Esophagus squamous epithelium (tissue), 5 donors: Measurements from ENCODE around the gene PRSS56. TPM values are rescaled to one million over a fixed set of nuclear protein-coding genes. Genes with fewer than 3 reads are reported as not detected.

ENCODE experiments used
- DNase-seq: peaks from one replicate; lab custom pipeline; 2025; lab: John Stamatoyannopoulos, UW
- H3K27ac ChIP-seq, 4 donors: fragments of 200-600 bp; sonication (generic); one replicate each; pipeline ENCODE4 v1.5.1; 2016 to 2019; ENCODE audit warnings: mild to moderate bottlenecking in 1 of 4
- H3K27me3 ChIP-seq, 4 donors: fragments of 200-600 bp; sonication (generic); 1 replicate in 3 of 4; 2 replicates in 1 of 4; pipeline versions ENCODE4 v1.5.1 to v1.6.0; 2017 to 2021; ENCODE audit warnings: antibody characterized with exemption in 1 of 4
- H3K36me3 ChIP-seq, 3 donors: fragments of 200-600 bp; sonication (generic); one replicate each; pipeline ENCODE4 v1.5.1; 2016 to 2019
- H3K4me1 ChIP-seq, 3 donors: fragments of 200-600 bp; sonication (generic); one replicate each; pipeline ENCODE4 v1.5.1; 2017 to 2019
- H3K4me3 ChIP-seq, 4 donors: fragments of 200-600 bp; sonication (generic); 1 replicate in 3 of 4; 2 replicates in 1 of 4; pipeline ENCODE4 v1.5.1; 2016 to 2019; ENCODE audit warnings: mild to moderate bottlenecking in 2 of 4, moderate library complexity in 1 of 4
- H3K9me3 ChIP-seq, 3 donors: fragments of 200-600 bp; sonication (generic); one replicate each; pipeline ENCODE4 v1.5.1; 2016 to 2019
- CTCF ChIP-seq, 6 experiments: fragments of 450-650 bp in 4 of 6; fragments of 200-600 bp in 2 of 6; sonication (generic) in 2 of 6; IDR thresholded peaks; one replicate each; pipeline ENCODE4 v1.5.1; 2016 to 2019; ENCODE audit warnings: antibody characterized with exemption in 6 of 6, mild to moderate bottlenecking in 4 of 6, moderate library complexity in 4 of 6
- POLR2A ChIP-seq, 4 donors: fragments of 450-650 bp; IDR thresholded peaks; one replicate each; pipeline ENCODE4 v1.6.1; 2017; ENCODE audit warnings: antibody characterized with exemption in 4 of 4, mild to moderate bottlenecking in 4 of 4, moderate library complexity in 3 of 4
- WGBS, 2 donors: methylation state at CpG; one replicate each; pipeline ENCODE4 v1.1.5; 2018; 5-methylcytosine and 5-hydroxymethylcytosine counted together
- intact Hi-C: fragments of 100-400 bp; cut with DNase I; formaldehyde crosslinking; loops from one replicate; pipeline ENCODE4 v1.15.0; 2022
- total RNA-seq, 4 donors: library from RNA; depleted of rRNA; stranded (reverse); fragments of >200 nt; gene quantifications; one replicate each; pipeline ENCODE4 v1.1.0, GENCODE V29; 2016
- donor health status: DM: yes; HTN: yes; CAD: no.

Gene PRSS56
- total RNA-seq, 4 donors from 2014 or later = not detected

DNA sequence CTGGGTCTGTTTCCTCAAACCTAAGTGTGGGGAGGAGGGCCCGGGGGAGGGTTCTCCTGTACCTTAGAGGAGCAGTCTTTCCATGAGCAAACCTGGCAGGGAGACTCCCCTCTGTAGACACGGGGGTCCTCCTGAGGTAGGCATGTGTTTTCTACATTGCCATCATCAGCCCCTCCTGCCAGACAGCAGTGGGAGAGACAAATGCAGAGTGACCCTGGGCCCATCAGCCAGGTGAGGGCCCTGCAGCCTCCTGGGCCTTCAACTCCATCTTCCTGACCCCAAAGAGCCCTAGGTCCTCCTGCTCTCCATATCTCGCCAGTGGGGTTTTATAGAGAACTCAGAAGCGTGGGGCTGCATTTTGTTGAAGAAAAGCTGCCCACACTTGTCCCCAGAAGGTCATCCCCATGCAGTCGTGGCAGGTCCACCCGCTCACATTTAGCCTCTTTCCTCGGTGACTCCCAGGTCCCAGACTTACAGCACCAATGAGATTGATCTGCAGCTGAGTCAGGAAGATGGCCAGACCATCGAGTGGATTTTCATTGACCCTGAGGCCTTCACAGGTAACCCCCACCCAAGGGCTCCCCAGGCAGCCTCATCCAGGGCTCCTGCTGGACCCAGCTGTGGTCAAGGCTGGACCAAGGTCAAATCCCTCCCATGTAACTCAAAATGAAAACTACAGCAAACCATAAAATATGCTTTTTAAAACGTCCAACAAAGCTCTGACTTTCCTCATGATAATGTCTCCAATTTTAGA is 21.9 kb downstream of the PRSS56 start:
- Histone ChIP-seq H3K4me1 (peaks cover 0 to 17% (median 4%) of the 10 kb centered on the region in 3 donors), H3K27ac (no peak overlapping the region), H3K27me3 (peaks cover 0 to 35% (median 0%) of the 10 kb centered on the region in 4 donors), H3K9me3 (no peaks in the 10 kb centered on the region), H3K4me3 (no peak overlapping the region), H3K36me3 (peaks cover 0 to 26% (median 0%) of the 10 kb centered on the region in 3 donors)
- DNase-seq = no peak
- no peak for TF ChIP-seq CTCF (IDR thresholded peaks at IDR 0.05)
- no peak for TF ChIP-seq POLR2A (IDR thresholded peaks at IDR 0.05)
- intact Hi-C loops = no loop called here
- WGBS, 2 donors = 47 to 76% methylated on average over 6 of the region's 9 CpGs

DNA sequence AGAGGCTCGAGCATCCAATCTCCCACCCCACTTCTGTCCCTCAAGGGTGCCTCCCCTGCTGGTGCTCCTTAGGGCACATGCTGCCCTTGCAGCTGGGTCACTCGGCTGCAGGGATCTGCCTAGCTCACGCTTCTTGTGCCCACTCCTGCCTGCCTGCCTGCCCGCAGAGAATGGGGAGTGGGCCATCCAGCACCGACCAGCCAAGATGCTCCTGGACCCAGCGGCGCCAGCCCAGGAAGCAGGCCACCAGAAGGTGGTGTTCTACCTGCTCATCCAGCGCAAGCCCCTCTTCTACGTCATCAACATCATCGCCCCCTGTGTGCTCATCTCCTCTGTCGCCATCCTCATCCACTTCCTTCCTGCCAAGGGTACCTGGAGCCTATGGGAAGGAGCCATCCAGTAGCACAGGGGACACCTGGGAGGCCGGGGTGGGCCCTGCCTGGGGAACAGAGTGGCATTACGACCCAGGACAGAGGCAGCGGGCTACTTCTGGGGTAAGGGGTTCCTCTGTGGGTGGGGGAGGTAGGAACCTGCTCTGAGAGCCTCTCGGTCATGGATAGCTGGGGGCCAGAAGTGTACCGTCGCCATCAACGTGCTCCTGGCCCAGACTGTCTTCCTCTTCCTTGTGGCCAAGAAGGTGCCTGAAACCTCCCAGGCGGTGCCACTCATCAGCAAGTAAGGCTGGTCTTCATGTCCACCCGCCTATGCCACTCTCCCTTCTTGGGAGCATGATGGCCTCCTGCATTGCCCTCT is 22.7 kb downstream of the PRSS56 start:
- no peak for DNase-seq
- Histone ChIP-seq H3K4me1 (peaks cover 0 to 9% (median 4%) of the 10 kb centered on the region in 3 donors), H3K9me3 (no peaks in the 10 kb centered on the region), H3K4me3 (no peak overlapping the region), H3K36me3 (peaks cover 0 to 31% (median 0%) of the 10 kb centered on the region in 3 donors), H3K27ac (no peak overlapping the region), H3K27me3 (peaks cover 0 to 28% (median 0%) of the 10 kb centered on the region in 4 donors)
- TF ChIP-seq CTCF (IDR thresholded peaks at IDR 0.05) = no peak
- intact Hi-C loops = no loop called here
- 72 to 88% methylated on average over 7 to 16 of the region's 20 CpGs for WGBS, 2 donors

DNA sequence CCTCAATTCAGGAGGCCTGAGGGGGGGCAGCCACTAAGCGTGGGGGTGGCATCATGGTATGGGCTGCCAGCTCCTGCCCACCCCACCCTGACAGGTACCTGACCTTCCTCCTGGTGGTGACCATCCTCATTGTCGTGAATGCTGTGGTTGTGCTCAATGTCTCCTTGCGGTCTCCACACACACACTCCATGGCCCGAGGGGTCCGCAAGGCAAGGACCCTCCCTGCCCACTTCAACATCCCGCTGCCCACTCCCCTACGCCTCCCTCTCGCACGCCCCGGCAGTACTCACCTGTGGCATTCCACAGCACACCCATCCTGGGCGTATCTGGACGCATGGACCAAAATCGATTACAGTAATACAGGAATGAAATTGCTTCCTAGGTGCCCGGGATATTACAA is 23.3 kb downstream of the PRSS56 start:
- peaks cover 0 to 9% (median 4%) of the 10 kb centered on the region in 3 donors for H3K4me1 ChIP-seq
- peaks cover 0 to 23% (median 0%) of the 10 kb centered on the region in 4 donors for H3K27me3 ChIP-seq
- no peak overlapping the region for H3K27ac ChIP-seq
- 88 to 93% methylated on average over 7 to 13 of the region's 14 CpGs for WGBS, 2 donors
- TF ChIP-seq POLR2A (IDR thresholded peaks at IDR 0.05) (no peak), CTCF (IDR thresholded peaks at IDR 0.05) (no peak)
- intact Hi-C loops = no loop called here
- DNase-seq = no peak
- H3K36me3 ChIP-seq = peaks cover 0 to 31% (median 0%) of the 10 kb centered on the region in 3 donors
- no peaks in the 10 kb centered on the region for H3K9me3 ChIP-seq
- no peak overlapping the region for H3K4me3 ChIP-seq

- intact Hi-C loops = no loop called here
- Histone ChIP-seq H3K27me3 (peaks cover 0 to 17% (median 0%) of the 10 kb centered on the region in 4 donors), H3K9me3 (no peaks in the 10 kb centered on the region), H3K27ac (no peak overlapping the region), H3K4me1 (peaks cover 0 to 8% (median 2%) of the 10 kb centered on the region in 3 donors), H3K36me3 (peaks cover 0 to 31% (median 0%) of the 10 kb centered on the region in 3 donors), H3K4me3 (no peak overlapping the region)
- 92 to 97% methylated on average over 3 to 5 of the region's 19 CpGs for WGBS, 2 donors
- TF ChIP-seq POLR2A (IDR thresholded peaks at IDR 0.05) (no peak), CTCF (IDR thresholded peaks at IDR 0.05) (no peak)
- no peak for DNase-seq
Measured at GRCh38 chr2:232543928-232544631, 23.9 kb downstream of the PRSS56 start.
